Endothelial cell of umbilical vein (primary cell): ENCODE results near the gene IL1R2. TPM values are rescaled to one million over a fixed set of nuclear protein-coding genes. Genes with fewer than 3 reads are reported as not detected.

Source experiments
- BruUV-seq: library from RNA; stranded (reverse); fragments of 400-500 nt; replicated peaks from 2 replicates; lab custom pipeline; 2021; lab: Mats Ljungman, UMichigan
- CTCF ChIA-PET: fragments of 300-600, 350-600 bp; sonication (Branson Sonifier 250); formaldehyde crosslinking; loops from one replicate; lab custom pipeline; 2021; ENCODE audit warnings: antibody characterized with exemption, inconsistent platforms; lab: Charles Lee
- POLR2A ChIA-PET: fragments of 300-600, 350-600 bp; sonication (Branson Sonifier 250); formaldehyde crosslinking; loops from one replicate; lab custom pipeline; 2021; ENCODE audit warnings: antibody characterized with exemption, inconsistent platforms; lab: Charles Lee
- DNase-seq: peaks from one replicate; pipeline ENCODE4 v3.0.0-alpha.2; 2011; ENCODE audit warnings: low read depth, low spot score
- FAIRE-seq: peaks from 2 replicates; lab custom pipeline; 2011; peaks lifted over from hg19 to GRCh38; lab: Jason Lieb, UNC
- H2AFZ ChIP-seq: 2 replicates; pipeline ENCODE4 v1.6.0; 2012; ENCODE audit warnings: low read depth, low read length, control low read depth, inconsistent platforms
- H3K27ac ChIP-seq: 2 replicates; pipeline ENCODE4 v1.5.1; 2011; ENCODE audit warnings: low read depth, mild to moderate bottlenecking, control low read depth, low read length, moderate library complexity; ENCODE audit not compliant: insufficient read depth
- H3K27me3 ChIP-seq, 2 experiments: 2 replicates each; pipeline versions ENCODE4 v1.6.0 to v1.6.1; 2011; ENCODE audit warnings: low read length in 2 of 2, mixed read lengths in 1 of 2; ENCODE audit not compliant: control insufficient read depth in 2 of 2, insufficient read depth in 2 of 2
- H3K36me3 ChIP-seq, 2 experiments: 2 replicates in 1 of 2; 3 replicates in 1 of 2; pipeline ENCODE4 v1.5.1; 2011; ENCODE audit warnings: low read length in 2 of 2, mild to moderate bottlenecking in 1 of 2, moderate library complexity in 1 of 2; ENCODE audit not compliant: control insufficient read depth in 2 of 2, insufficient read depth in 2 of 2; ENCODE audit errors: extremely low read depth in 1 of 2
- H3K4me1 ChIP-seq: 3 replicates; pipeline ENCODE4 v1.5.1; 2011; ENCODE audit warnings: mild to moderate bottlenecking, low read length; ENCODE audit not compliant: control insufficient read depth, insufficient read depth; ENCODE audit errors: extremely low read depth
- H3K4me2 ChIP-seq: 2 replicates; pipeline ENCODE4 v1.6.1; 2011; ENCODE audit warnings: low read length, control low read depth, mixed read lengths; ENCODE audit not compliant: insufficient read depth
- H3K4me3 ChIP-seq, 3 experiments: fragments of 200-600 bp in 1 of 3; sonication (generic), shearing (Covaris generic) in 1 of 3; replicated peaks in 1 of 3; 2 replicates each; pipeline ENCODE4 v1.5.1; 2011 to 2016; ENCODE audit warnings: control low read depth in 3 of 3, low read length in 3 of 3, mild to moderate bottlenecking in 2 of 3, inconsistent platforms in 1 of 3, low read depth in 1 of 3, moderate library complexity in 1 of 3; ENCODE audit not compliant: insufficient read depth in 1 of 3
- H3K79me2 ChIP-seq: 2 replicates; pipeline ENCODE4 v1.6.0; 2012; ENCODE audit warnings: low read length, inconsistent platforms; ENCODE audit not compliant: control insufficient read depth, insufficient read depth
- H3K9ac ChIP-seq: replicated peaks from 2 replicates; pipeline ENCODE3; 2011; ENCODE audit warnings: low read length, control low read depth; ENCODE audit not compliant: insufficient read depth; ENCODE audit errors: extremely low read depth
- H3K9me1 ChIP-seq: replicated peaks from 3 replicates; pipeline ENCODE4 v1.6.0; 2011; ENCODE audit warnings: mild to moderate bottlenecking, low read length; ENCODE audit not compliant: control insufficient read depth, insufficient read depth; ENCODE audit errors: extremely low read depth
- H3K9me3 ChIP-seq: replicated peaks from 2 replicates; pipeline ENCODE4 v1.5.1; 2012; ENCODE audit warnings: low read length, inconsistent platforms; ENCODE audit not compliant: control insufficient read depth, insufficient read depth
- H4K20me1 ChIP-seq: replicated peaks from 2 replicates; pipeline ENCODE3; 2011; ENCODE audit warnings: mild to moderate bottlenecking, low read length; ENCODE audit not compliant: control insufficient read depth, insufficient read depth; ENCODE audit errors: extremely low read depth
- CTCF ChIP-seq, 2 donors: IDR thresholded peaks; 1 replicate in 1 of 2; 2 replicates in 1 of 2; pipeline ENCODE4 v1.5.1; 2011; ENCODE audit warnings: low read length in 2 of 2, mild to moderate bottlenecking in 2 of 2, moderate library complexity in 2 of 2, control low read depth in 1 of 2, inconsistent platforms in 1 of 2, low read depth in 1 of 2; ENCODE audit not compliant: insufficient read depth in 1 of 2; ENCODE audit errors: extremely low read depth in 1 of 2
- EZH2 ChIP-seq: IDR thresholded peaks from 2 replicates; pipeline ENCODE4 v1.6.1; 2012; ENCODE audit warnings: borderline replicate concordance, low read depth, mild to moderate bottlenecking, moderate library complexity, low read length, inconsistent platforms; ENCODE audit not compliant: severe bottlenecking
- FOS ChIP-seq: IDR thresholded peaks from 2 replicates; pipeline ENCODE4 v1.6.1; 2011; ENCODE audit warnings: mild to moderate bottlenecking, low read length, moderate library complexity, borderline replicate concordance; ENCODE audit not compliant: insufficient read depth
- GATA2 ChIP-seq: IDR thresholded peaks from 2 replicates; pipeline ENCODE4 v1.7.0; 2011; ENCODE audit warnings: low read depth, mild to moderate bottlenecking, moderate library complexity, mixed read lengths, low read length; ENCODE audit not compliant: insufficient read length, insufficient read depth
- JUN ChIP-seq: IDR thresholded peaks from 2 replicates; pipeline ENCODE4 v1.6.1; 2011; ENCODE audit warnings: borderline replicate concordance, low read depth; ENCODE audit not compliant: insufficient read length, insufficient read depth
- MAX ChIP-seq: IDR thresholded peaks from 2 replicates; pipeline ENCODE4 v1.6.1; 2011; ENCODE audit not compliant: insufficient read depth, insufficient read length
- MYC ChIP-seq: IDR thresholded peaks from one replicate; pipeline ENCODE4 v1.6.1; 2011; ENCODE audit warnings: mild to moderate bottlenecking, low read depth, low read length
- POLR2A ChIP-seq: IDR thresholded peaks from 2 replicates; pipeline ENCODE4 v1.6.1; 2012; ENCODE audit warnings: low read depth, mild to moderate bottlenecking, control low read depth, low read length
- POLR2AphosphoS5 ChIP-seq: IDR thresholded peaks from 2 replicates; pipeline ENCODE4 v1.6.1; 2012; ENCODE audit warnings: low read depth, mild to moderate bottlenecking, control low read depth, low read length, moderate library complexity; ENCODE audit not compliant: insufficient read depth
- dilution Hi-C: fragments of 300-500 bp; cut with MboI; formaldehyde crosslinking; loops from one replicate; pipeline ENCODE4 v1.15.0; 2019; ENCODE audit warnings: low sequenced_read_pairs; ENCODE audit not compliant: extremely low pct_ligation_motif_present
- intact Hi-C: fragments of 100-400 bp; cut with micrococcal nuclease; formaldehyde crosslinking; loops from one replicate; pipeline ENCODE4 v1.10.0; 2022
- polyA plus RNA-seq, 4 experiments: library from polyadenylated mRNA; depleted of rRNA in 3 of 4; stranded (reverse) in 3 of 4; unstranded in 1 of 4; fragments of >200 nt; gene quantifications; 2 replicates each; pipeline versions ENCODE4 v1.2.1 to v1.2.3, GENCODE V29; 2011 to 2012; ENCODE audit warnings: missing spikeins in 1 of 4
- total RNA-seq: library from RNA; stranded (reverse); gene quantifications from 2 replicates; pipeline ENCODE4 v1.2.3, GENCODE V29; 2021

IL1R2 gene
- total and polyA plus RNA-seq, 2 donors (not counting 3 experiments of a cell fraction or from before 2014, with no cell fraction given) = not detected

GRCh38 chr2:101976891-101977290 lies 14.9 kb upstream of the IL1R2 start:
- no peaks in the 10 kb centered on the region for H3K9me3 ChIP-seq
- BruUV-seq = no TSS peak
- no peaks in the 10 kb centered on the region for H3K4me1 ChIP-seq
- dilution Hi-C loops (no loop called here), intact Hi-C loops (no loop called here)
- DNase-seq = no peak
- no peak overlapping the region for H3K27ac ChIP-seq
- no peak overlapping the region for H2AFZ ChIP-seq
- POLR2A ChIA-PET = no interaction called here
- H3K79me2 ChIP-seq = no peaks in the 10 kb centered on the region
- H3K4me2 ChIP-seq = no peak overlapping the region
- no peak for FAIRE-seq
- TF ChIP-seq MAX (no peak), JUN (no peak), FOS (no peak), POLR2AphosphoS5 (no peak), GATA2 (no peak), EZH2 (no peak), MYC (no peak), CTCF (IDR thresholded peaks at IDR 0.05; ENCODE audit: extremely low read depth in 1 of 2, insufficient read depth in 1 of 2, low read depth in 1 of 2, low read length in 2 of 2) (no peak), POLR2A (no peak)
- no peak overlapping the region for H3K4me3 ChIP-seq
- H3K36me3 ChIP-seq = no peaks in the 10 kb centered on the region
- H3K9ac ChIP-seq = no peak overlapping the region
- no peaks in the 10 kb centered on the region for H4K20me1 ChIP-seq
- H3K9me1 ChIP-seq = no peaks in the 10 kb centered on the region
- peaks cover 2 to 7% of the 10 kb centered on the region in 2 experiments for H3K27me3 ChIP-seq
- CTCF ChIA-PET = interaction anchor here (0.6 to 1.3 kb wide), 2 partner anchors 28 to 29 kb away, joined by 3 read pairs; no protein-coding TSS in a partner anchor
